ENCODE results near the gene GIMAP2.
"Not testable (repeated sequence)": the region's sequence is repeated elsewhere in the genome, so short reads cannot be mapped to it uniquely, and the experiment has no call there.

GIMAP2 gene

GRCh38 chr7:150685219-150686029 is at the start of gene GIMAP2:
TSS of gene GIMAP2 (plus strand) at chr7:150685706. CDS start at chr7:150687060, 1,354 bp downstream.
- peak; percentile 74 for DNase-seq (ENCODE audit: low spot score)

- DNase-seq (ENCODE audit: low spot score), result no peak
Measured at GRCh38 chr7:150641854-150642253, 43.7 kb upstream of the GIMAP2 start.

- DNase-seq (ENCODE audit: low spot score), result no peak
Measured at GRCh38 chr7:150642926-150643325, 42.6 kb upstream of the GIMAP2 start.

GRCh38 chr7:150645259-150646020 is 40.1 kb upstream of the GIMAP2 start:
- no peak for DNase-seq (ENCODE audit: low spot score)

GRCh38 chr7:150648353-150649079 is 37.0 kb upstream of the GIMAP2 start:
- DNase-seq (ENCODE audit: low spot score), result peak; percentile 57

GRCh38 chr7:150649080-150649385 is 36.5 kb upstream of the GIMAP2 start:
- DNase-seq (ENCODE audit: low spot score), result no peak

GRCh38 chr7:150654692-150655091 is 30.8 kb upstream of the GIMAP2 start:
- DNase-seq (ENCODE audit: low spot score), result no peak

GRCh38 chr7:150656047-150656446 is 29.5 kb upstream of the GIMAP2 start:
- DNase-seq (ENCODE audit: low spot score), result no peak

GRCh38 chr7:150657526-150657925 is 28.0 kb upstream of the GIMAP2 start:
- no peak for DNase-seq (ENCODE audit: low spot score)

- DNase-seq (ENCODE audit: low spot score), result no peak
Measured at GRCh38 chr7:150660939-150661613, 24.4 kb upstream of the GIMAP2 start.

- DNase-seq (ENCODE audit: low spot score), result not testable (repeated sequence)
Measured at GRCh38 chr7:150662821-150663220, 22.7 kb upstream of the GIMAP2 start.

- DNase-seq (ENCODE audit: low spot score), result peak; percentile 77
Measured at GRCh38 chr7:150663802-150664494, 21.6 kb upstream of the GIMAP2 start.

- DNase-seq (ENCODE audit: low spot score), result peak; percentile 66
Measured at GRCh38 chr7:150665089-150665748, 20.3 kb upstream of the GIMAP2 start.

GRCh38 chr7:150665896-150666295 is 19.6 kb upstream of the GIMAP2 start:
- DNase-seq (ENCODE audit: low spot score), result peak; percentile 62

GRCh38 chr7:150666412-150666811 is 19.1 kb upstream of the GIMAP2 start:
- DNase-seq (ENCODE audit: low spot score), result no peak

GRCh38 chr7:150668472-150668911 is 17.0 kb upstream of the GIMAP2 start:
- DNase-seq (ENCODE audit: low spot score), result peak; percentile 84

GRCh38 chr7:150668977-150669376 is 16.5 kb upstream of the GIMAP2 start:
- no peak for DNase-seq (ENCODE audit: low spot score)

- not testable (repeated sequence) for DNase-seq (ENCODE audit: low spot score)
Measured at GRCh38 chr7:150671798-150672585, 13.5 kb upstream of the GIMAP2 start.

GRCh38 chr7:150675714-150676113 is 9.8 kb upstream of the GIMAP2 start:
- no peak for DNase-seq (ENCODE audit: low spot score)

- not testable (repeated sequence) for DNase-seq (ENCODE audit: low spot score)
Measured at GRCh38 chr7:150676276-150676675, 9.2 kb upstream of the GIMAP2 start.

Data from CD4-positive, alpha-beta T cell treated with Interleukin-15 for 4 hours (primary cell).